Measurements from ENCODE around the gene LMNA.

DNA sequence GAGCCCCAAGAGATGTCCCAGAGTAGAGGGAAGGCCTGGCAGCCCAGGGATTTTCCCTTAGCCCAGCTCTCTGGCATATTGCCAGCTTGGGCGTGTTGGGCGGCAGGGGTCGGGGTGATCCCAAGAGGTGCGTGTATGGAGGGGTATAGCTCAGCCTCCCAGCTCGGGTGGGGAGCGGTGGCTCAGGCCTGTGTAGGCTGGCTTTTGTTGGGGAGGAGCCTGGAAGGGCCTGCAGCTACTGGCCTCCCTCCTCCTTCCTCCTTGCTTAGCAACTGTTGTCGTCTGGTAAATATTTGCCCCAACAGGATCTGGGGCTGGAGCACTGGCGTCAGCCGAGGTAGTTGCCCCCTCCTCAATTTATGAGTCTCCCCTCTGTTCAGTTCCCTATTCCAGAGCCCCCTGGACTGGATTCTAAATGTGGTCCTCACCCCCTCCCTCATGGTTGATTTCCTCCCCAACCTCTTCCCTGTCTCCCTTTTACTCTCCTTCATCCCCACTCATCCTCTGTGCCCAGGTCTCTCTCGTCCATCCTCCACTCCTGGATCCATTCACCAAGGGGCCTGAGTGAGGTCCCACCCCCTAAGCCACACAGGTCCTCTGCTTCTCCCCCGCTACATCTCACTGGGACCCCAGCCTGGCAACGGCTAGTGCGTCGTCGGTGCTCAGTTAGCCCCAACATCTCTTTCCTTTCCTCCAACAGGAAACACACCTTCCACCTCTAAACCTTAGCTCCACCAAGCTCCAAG lies 10.3 kb upstream of the LMNA start:
- TF ChIP-seq SMC3 (IDR thresholded peaks at IDR 0.05; ENCODE audit: low read depth, low read length) = no peak; the same call in 1 of the 2 replicates
- TF ChIP-seq POLR2A (IDR thresholded peaks at IDR 0.05; ENCODE audit: low read depth, low read length) = peak; percentile 70
